ENCODE data around the gene TCF20. TPM values are rescaled to one million over a fixed set of nuclear protein-coding genes. Genes with fewer than 3 reads are reported as not detected.

TCF20 gene
- total and polyA plus RNA-seq, 4 donors = 1.0 to 15.8 (median 9.4) TPM

- Histone ChIP-seq H3K27me3 (ENCODE audit: control insufficient read depth in 4 of 4, insufficient read depth in 4 of 4, low read length in 3 of 4) (no peaks in the 10 kb centered on the region), H3K4me3 (ENCODE audit: low read depth in 1 of 3, low read length in 3 of 3) (no peak overlapping the region), H3K9me3 (ENCODE audit: control insufficient read depth in 4 of 4, low read length in 3 of 4) (no peaks in the 10 kb centered on the region), H3K9ac (ENCODE audit: low read depth in 1 of 2, low read length in 2 of 2) (no peak overlapping the region), H3K27ac (ENCODE audit: low read depth in 1 of 2, low read length in 2 of 2) (no peak overlapping the region), H3K36me3 (ENCODE audit: control insufficient read depth in 4 of 4, insufficient read depth in 3 of 4, low read depth in 1 of 4, low read length in 3 of 4) (no peaks in the 10 kb centered on the region), H3K4me1 (ENCODE audit: control insufficient read depth in 4 of 4, insufficient read depth in 4 of 4, low read length in 3 of 4) (peaks cover 10 to 21% (median 16%) of the 10 kb centered on the region in 4 donors)
- DNase-seq (ENCODE audit: low spot score) = no peak
- 87% methylated on average over 3 of the region's 3 CpGs for WGBS
- TF ChIP-seq NR2F2 (IDR thresholded peaks at IDR 0.05) (no peak), ATF3 (IDR thresholded peaks at IDR 0.05) (no peak), HNF4G (IDR thresholded peaks at IDR 0.05) (no peak), RAD21 (IDR thresholded peaks at IDR 0.05) (no peak), HNF4A (conservative IDR thresholded peaks at IDR 0.05) (no peak), CTCF (IDR thresholded peaks at IDR 0.05; ENCODE audit: low read depth, low read length, missing input control) (no peak), EGR1 (IDR thresholded peaks at IDR 0.05; ENCODE audit: low read depth in 2 of 2) (no peak), ZBTB33 (IDR thresholded peaks at IDR 0.05) (no peak), FOXA2 (IDR thresholded peaks at IDR 0.05) (no peak)
Observed at GRCh38 chr22:42286205-42286604, 15.8 kb upstream of the TCF20 start.

- Histone ChIP-seq H3K27me3 (ENCODE audit: control insufficient read depth in 4 of 4, insufficient read depth in 4 of 4, low read length in 3 of 4) (no peaks in the 10 kb centered on the region), H3K9ac (ENCODE audit: low read depth in 1 of 2, low read length in 2 of 2) (no peak overlapping the region), H3K4me1 (ENCODE audit: control insufficient read depth in 4 of 4, insufficient read depth in 4 of 4, low read length in 3 of 4) (peaks cover 10 to 21% (median 16%) of the 10 kb centered on the region in 4 donors), H3K27ac (ENCODE audit: low read depth in 1 of 2, low read length in 2 of 2) (no peak overlapping the region), H3K9me3 (ENCODE audit: control insufficient read depth in 4 of 4, low read length in 3 of 4) (no peaks in the 10 kb centered on the region), H3K4me3 (ENCODE audit: low read depth in 1 of 3, low read length in 3 of 3) (no peak overlapping the region), H3K36me3 (ENCODE audit: control insufficient read depth in 4 of 4, insufficient read depth in 3 of 4, low read depth in 1 of 4, low read length in 3 of 4) (no peaks in the 10 kb centered on the region)
- 88% methylated on average over 5 of the region's 5 CpGs for WGBS
- DNase-seq (ENCODE audit: low spot score) = no peak
- TF ChIP-seq NR2F2 (IDR thresholded peaks at IDR 0.05) = no peak
- no peak for TF ChIP-seq EGR1 (IDR thresholded peaks at IDR 0.05; ENCODE audit: low read depth in 2 of 2)
- TF ChIP-seq ZBTB33 (IDR thresholded peaks at IDR 0.05) = no peak
- TF ChIP-seq MAX (IDR thresholded peaks at IDR 0.05) = no peak
- TF ChIP-seq GABPA (IDR thresholded peaks at IDR 0.05 in 1 of 2, conservative IDR thresholded peaks at IDR 0.05 in 1 of 2) = no peak
- no peak for TF ChIP-seq HNF4G (IDR thresholded peaks at IDR 0.05)
- TF ChIP-seq YY1 (IDR thresholded peaks at IDR 0.05) = no peak
- no peak for TF ChIP-seq FOXA1 (IDR thresholded peaks at IDR 0.05)
- TF ChIP-seq HNF4A (conservative IDR thresholded peaks at IDR 0.05) = no peak
Observed at GRCh38 chr22:42285604-42286003, 15.2 kb upstream of the TCF20 start.

All from liver (tissue), 9 donors.